ENCODE data around the gene DENND4B.

GRCh38 chr1:153990468-153991150 is 44.1 kb upstream of the DENND4B start, which contains the start of gene RPS27:
- TF ChIP-seq POLR2A (IDR thresholded peaks at IDR 0.05): peak; percentile 98
- TF ChIP-seq CTCF (IDR thresholded peaks at IDR 0.05): no peak

Measured in right lobe of liver (tissue), 4 donors.